HG03045 (cell line): Measurements from ENCODE around the gene GALNT18.

Experiments used
- ATAC-seq: cut with Tn5 transposase; IDR thresholded peaks from one replicate; pipeline ENCODE4 v1.9.1; 2021; ENCODE audit warnings: mild to moderate bottlenecking, moderate library complexity; ENCODE audit not compliant: unreplicated experiment

GALNT18 gene

DNA sequence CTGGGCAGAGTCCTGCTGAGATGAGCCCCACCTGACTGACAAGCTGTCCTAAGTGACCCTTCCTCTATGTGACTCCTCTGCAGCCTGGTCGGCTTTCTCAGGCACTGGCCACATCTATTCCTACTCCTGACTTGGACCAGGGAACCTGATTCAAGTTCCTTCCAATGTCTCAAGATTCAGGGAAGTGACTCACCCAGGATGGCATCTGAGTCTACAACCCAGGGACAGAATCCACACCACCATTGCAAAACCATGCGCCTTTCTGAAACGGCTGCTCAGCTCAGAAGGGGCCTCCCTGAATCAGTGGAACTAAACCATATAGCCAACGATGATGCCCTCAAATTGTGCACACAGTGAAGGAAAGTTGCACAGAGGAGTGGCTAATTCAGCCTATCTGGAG is 204.9 kb downstream of the GALNT18 start:
- no peak for ATAC-seq

DNA sequence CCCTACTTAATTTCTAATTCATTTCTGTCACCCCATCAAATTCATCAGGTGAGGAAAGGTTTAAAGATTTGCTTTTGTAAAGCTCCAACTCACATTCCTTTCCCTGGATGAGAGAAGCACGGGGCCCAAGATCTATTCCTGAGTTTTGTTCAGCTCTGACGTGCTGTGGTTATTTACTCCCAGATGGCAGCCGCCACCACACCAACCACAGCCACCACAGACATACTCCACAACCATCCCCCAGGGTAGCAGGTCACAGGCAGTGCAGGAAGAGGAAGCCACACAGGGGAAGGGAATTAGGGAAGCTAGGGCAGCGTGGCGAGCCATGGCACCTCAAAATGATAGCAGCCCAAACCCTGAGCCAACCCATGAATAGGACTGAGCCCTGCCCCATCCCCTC is 205.3 kb downstream of the GALNT18 start:
- no peak for ATAC-seq

DNA sequence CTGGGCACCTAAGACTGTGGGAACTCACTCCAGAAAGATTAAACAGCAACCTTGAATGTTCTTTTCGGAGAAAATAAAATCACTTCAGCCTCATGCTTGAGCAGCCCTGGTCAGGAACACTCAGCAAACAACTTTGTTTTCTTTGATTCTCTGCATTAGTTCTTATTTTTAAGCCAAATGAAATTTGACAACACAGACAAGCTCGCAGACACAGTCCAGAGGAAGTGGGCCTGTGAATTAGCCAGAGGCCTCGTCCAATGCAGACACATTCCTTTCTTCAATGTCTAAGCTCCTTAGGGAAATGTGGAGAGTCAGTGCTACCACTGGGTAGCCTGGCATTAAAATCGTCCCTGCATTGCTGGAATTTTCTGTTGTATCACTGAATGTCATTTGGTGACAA is 205.9 kb downstream of the GALNT18 start:
- no peak for ATAC-seq

DNA sequence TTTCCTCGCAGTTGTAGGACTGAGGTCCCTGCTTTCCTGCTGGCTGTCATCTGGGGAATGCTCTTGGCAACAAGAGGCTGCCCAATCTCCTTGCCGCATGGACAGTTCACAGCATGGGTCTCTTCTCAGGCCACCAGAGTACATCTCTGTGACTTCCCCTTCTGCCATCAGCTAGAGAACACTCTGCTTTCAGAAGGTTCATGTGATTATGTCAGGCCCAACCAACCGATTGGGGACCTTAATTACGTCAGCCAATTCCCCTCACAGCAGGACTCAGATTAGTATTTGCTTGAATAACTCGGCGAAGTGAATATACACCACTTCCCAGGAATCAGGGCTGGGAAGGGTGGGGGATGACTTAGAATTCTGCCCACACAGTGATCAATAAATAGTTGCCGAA is 206.8 kb downstream of the GALNT18 start:
- ATAC-seq: no peak

DNA sequence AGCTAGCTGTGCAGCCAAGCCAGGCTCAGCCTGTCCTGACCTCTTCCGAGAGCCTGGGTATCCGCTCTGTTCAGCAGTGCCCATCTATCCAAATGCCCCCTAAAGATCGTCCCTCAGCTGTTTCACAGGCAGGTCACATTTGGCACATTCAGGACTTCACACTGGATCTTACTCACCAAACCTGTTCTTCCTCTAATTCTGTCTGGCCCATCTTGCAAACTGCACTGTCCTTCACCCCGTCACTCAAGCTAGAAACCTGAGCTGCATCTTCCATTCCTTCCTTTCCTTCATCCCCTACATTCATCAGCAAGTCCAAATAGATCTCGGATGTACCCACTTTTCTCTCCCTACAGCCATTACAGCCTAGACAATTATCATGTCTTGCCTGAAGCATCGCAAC is 208.0 kb downstream of the GALNT18 start:
- no peak for ATAC-seq

DNA sequence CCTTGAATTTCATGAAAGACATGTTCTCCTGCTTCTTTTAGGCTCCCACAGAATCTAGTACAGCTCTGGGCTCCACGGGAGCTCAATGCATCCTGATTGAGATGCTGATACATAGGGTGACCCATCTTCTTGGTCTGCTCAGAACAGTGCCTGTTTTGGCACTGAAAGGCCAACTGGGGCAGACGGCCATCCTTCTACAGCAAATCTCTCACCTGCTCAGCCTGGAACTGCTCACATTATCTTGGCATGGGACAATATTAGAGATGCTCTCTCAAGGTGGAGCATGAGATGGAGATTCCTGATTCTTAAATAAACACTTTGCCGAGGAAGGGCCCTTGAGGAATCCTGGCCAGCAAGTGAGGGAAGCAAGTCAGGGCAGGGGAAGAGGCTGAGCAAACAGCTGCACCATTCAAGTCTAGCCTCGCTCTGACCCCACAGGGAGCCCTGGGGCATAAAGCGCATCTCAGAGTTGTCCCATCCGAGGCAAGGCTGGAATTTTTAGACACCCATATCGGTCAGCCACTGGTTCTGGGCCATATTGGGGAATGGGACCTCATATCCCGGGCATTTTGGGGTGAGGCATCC is 210.3 kb downstream of the GALNT18 start:
- ATAC-seq: no peak

DNA sequence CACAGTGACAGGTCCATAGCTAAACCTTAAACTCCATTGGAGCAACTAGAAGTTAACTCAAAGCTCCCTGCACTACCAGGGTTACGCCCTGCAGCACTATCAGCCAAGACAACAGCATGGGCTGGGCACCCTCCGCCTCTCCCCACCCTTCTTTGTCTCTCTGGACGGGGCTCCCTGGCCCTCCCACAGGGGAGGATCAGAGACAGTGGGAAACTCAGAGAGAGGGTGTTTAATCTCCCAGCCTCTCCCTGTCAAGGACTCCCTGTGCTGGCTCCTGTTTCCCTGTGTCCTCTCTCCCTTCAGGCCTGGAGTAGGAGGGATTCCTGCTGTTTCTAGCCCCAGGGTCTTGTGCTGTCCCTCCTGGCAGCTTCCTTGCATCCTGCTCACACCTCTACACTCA is 211.9 kb downstream of the GALNT18 start:
- ATAC-seq: no peak

DNA sequence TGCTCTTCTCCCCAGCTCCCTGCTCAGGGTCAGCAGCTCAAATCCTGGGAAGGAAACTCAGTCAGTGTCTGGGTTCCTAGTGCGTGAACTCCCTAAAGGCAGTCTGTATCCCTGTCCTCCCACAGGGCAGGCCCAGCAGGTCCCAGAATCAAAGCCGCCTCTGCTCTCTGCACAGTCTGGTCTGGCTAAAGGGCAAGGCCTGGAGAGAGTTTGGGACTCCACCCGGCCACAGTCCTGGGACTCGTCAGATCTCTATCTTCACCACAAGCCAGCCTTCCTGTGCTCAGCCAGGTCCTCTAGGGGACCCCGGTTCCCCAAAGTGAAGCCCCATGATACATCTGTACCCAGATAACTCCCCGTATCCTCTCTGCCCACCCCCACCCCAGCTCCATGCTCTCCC is 212.6 kb downstream of the GALNT18 start:
- no peak for ATAC-seq

DNA sequence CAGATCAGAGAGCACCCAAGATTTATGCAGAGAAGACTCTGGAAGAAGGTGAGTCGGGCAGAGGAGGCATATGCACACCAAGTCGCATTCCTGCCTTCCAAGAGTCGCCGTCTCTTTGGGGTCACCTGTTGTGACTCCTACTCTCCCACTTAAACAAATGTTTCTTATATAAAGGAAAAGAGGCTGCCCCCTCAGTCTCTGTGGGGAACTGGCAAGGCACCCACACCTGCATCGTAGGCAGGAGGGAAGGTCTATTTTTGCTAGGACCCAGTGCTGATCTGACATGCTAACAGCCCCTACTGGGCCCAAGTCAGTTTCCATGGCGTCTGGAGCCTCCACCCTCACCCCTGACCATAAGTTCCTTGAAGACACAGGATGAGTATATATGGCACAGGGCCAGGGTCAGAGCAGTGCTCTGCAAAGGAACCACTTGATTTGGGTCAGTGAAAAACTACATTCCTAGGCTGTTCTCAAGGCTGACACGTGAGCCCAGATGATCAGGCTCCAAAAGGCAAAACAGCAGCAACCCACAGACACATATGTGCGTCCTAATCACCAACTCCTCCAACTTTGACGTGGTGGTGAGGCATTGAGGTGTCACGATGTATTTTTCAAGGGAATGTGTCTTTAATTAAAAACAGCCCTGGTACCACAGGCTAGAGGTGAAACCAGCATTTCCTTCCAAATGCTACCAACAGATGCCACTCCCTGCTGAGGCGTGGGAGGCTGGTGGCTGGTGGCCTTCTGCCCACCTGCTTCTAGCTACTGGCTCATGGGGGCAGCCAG is 213.2 kb downstream of the GALNT18 start:
- ATAC-seq: no peak

DNA sequence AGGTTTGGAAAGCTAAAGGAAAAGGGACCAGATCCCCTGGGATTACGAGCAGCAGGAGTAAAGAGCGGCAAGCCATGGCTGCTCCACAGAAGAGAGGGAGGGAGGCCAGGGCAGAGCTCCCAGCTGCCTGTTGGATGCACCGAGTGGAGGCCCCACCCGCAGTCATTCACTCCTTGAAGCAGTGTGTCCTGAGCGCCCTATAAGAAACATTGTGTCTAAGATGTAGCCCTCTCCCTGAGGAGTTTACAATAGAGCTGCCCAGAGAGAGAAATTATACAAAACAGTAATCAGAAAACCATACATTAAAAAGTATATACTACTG is 214.1 kb downstream of the GALNT18 start:
- ATAC-seq: no peak

DNA sequence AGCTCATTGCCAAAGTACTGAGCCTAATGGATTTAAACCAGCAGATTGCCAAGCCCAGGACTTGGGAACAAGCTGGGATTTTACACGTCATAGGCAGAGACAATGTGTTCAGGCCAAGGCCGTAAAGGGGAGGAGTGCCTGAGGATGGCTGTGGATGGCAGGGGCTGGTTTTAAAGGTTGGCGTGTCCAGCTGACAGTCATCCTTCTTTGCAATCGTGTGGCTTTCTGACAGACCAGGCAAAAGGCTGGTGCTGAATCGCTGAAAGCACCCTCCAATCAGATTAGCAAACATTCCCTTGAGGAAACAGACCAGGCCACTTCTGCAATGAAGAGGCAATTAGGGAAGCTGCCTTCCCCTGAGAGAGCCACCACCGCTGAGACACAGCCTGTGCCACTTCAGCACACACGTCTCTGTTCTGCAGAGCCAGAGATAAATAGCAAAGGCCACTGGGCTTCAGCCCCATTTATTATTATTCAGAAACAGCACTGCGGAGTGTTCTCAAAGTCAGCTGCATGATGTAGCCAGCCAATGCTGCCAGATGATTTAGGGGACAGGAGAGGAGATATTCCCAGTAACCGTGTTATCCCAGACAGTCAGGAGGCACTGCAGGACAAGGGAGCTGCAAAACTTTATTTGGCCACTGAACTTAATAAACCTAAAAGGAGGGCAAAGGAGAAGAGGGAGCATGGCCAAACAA is 214.6 kb downstream of the GALNT18 start:
- no peak for ATAC-seq

DNA sequence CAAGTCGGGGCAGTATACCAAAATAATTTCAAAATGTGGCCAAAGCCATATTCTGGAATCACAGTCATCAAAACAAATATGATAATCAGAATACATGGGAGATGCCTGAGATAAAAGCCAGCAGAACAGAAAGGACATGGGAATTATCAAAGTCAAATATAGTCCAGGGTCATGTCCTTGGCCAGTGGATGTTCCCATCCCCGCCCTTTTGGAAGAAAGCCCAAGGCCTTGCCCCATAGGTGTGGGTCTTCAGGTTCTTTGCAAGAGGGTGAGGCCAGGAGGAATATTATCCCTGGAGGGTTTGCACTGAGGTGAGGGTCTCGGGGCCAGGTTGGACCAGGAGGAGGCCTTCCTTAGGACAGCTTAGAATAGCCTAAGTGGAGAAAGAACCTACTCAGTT is 215.2 kb downstream of the GALNT18 start:
- no peak for ATAC-seq

DNA sequence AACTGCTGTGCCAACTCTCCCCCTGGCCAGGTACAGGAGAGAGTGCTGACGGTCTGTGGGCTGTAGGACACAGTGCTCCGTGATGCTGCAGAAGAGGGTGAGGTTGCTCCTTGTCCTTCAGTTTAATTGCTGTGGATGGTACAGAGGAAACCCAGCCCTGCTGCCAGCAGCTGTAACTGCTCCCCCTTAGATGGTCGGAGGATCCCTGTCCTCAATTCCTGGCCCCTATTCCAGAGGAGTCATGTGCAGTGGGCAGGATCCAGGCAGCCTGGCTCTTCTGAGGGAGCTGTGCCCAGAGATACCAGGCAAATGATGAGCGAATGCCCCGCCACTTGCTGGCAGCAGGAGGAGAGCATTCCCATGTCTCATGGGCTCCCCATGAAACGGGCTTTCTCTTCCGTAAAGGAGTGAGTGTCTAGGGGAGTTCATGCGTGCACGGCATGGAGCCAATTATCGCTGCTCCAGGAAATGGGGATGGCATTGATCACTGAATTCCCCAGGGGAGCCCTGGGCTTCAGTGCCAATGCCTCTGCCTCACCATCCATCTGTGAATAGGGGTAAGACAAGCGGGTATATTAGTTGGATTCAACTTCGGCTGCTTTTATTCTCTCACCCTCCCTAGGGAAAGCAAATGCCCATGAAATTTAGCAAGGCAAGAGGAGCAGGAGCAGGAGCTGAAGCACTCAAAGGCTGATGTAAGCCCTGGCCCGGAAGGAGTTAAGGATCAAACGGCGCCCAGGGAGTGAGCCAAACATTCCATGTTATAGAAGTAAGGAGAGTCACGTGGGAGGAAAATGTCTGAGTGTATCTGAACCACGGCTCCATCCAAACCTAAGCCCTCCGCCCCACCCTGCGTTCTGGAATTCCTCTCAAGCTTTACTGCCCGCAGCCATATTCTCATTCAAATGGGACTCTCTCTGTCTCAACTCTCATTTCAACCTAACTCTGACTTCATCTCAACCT is 217.8 kb downstream of the GALNT18 start:
- ATAC-seq: no peak

DNA sequence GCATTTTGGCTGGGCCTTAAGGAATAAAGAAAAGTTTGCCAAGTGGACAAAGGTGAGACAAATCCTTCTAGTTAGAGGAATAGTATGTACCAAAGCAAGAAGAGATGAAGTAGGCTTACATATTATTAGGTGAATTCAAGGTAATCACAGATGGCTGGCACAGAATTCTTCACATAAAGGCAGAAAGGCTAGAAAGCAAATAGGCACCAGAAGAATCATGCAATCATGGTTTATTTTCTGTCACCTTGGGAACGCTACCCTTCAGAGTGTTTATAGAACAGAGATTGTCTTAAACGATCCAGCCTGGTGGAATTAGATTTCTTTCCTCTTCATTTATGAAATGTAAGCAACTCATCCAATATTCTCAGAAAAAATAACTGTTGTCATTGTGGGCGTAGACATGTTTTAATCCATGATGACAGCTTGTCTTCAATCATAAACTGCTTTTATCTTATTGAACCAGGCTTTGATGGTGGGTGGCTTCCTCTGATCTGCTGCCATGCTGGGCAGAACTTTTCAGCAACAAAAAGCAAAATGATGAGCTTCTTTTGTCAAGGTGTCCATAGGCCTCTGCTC is 219.8 kb downstream of the GALNT18 start:
- ATAC-seq: no peak

DNA sequence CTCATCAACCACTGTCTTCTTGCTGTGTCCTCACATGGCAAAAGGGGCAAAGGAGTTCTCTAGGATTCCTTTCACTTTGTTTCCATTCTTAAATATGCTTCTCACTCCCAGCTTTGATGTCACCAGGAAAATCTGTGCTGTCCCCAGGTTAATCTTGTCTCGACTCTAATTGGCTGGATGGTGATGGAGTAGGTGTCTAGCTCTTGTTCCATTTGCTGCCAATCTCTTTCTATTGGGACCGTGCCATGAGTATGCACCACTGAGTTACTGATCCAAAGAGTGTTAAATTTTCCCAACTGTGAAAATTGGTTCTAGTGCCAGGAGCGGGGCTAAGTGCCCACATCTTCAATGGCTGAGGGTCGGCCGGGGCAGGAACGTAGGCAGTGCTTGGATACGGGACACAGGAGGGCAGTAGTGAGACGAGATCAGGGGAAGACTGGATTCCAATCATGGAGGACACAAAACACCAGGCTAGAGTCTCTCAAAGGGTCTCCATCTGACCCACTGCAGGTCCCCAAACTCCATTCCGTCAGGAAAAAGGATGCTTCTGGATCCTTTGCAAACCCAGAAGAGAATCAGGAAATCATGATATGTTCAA is 221.1 kb downstream of the GALNT18 start:
- no peak for ATAC-seq

DNA sequence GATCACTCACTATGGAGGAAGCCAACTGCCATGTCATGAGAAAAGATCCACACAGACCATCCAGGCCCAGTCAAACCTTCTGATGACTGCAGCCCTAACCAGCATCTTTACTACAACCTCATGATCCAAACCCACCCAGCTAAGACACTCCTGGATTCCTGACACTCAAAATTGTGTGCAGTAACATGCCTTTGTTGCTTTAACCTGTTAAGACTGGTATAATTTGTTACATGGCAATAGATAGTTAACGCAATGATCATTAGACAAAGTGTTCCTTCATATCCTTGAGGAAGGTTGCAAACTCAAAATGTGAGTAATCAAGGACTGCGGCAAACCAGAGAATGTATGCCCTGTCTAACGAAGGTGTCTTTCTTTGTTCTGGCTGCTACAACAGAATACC is 221.7 kb downstream of the GALNT18 start:
- ATAC-seq: no peak

DNA sequence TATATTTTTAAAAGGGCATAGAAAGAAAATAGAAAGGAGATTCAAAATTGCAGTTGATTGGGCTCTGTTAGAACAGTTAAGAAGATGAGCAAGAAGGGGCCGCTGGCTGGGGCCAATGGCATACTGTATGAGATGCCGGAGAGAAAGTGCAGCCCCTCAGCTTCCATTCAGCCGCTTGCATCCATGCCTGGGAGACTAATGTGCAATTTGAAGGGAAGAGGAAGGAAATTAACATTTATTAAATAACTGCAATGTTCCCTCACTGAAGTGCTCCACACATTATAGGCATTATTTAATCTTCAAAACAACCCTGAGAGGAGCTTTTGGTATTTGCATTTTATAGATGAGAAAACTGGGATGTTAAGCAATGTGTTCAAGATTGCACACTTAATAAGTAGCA is 224.0 kb downstream of the GALNT18 start:
- no peak for ATAC-seq

DNA sequence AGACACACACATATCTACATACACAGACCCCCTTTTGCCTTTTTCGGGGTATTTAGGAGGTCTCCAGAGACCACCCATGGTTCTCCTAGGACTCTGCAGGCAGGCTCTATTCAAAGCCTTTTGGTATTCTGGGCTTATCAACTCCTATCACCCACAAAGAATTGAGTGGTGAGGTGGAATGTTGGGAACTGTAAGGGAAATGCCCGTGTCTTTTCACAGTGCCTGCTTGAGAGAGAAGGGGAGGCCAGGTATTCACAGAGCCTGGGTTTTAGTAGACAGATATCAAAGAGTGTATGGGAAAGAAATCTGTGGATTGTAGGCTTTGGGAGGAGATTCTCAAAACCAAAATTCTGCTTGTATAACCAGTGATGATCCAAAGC is 224.8 kb downstream of the GALNT18 start:
- ATAC-seq: no peak

DNA sequence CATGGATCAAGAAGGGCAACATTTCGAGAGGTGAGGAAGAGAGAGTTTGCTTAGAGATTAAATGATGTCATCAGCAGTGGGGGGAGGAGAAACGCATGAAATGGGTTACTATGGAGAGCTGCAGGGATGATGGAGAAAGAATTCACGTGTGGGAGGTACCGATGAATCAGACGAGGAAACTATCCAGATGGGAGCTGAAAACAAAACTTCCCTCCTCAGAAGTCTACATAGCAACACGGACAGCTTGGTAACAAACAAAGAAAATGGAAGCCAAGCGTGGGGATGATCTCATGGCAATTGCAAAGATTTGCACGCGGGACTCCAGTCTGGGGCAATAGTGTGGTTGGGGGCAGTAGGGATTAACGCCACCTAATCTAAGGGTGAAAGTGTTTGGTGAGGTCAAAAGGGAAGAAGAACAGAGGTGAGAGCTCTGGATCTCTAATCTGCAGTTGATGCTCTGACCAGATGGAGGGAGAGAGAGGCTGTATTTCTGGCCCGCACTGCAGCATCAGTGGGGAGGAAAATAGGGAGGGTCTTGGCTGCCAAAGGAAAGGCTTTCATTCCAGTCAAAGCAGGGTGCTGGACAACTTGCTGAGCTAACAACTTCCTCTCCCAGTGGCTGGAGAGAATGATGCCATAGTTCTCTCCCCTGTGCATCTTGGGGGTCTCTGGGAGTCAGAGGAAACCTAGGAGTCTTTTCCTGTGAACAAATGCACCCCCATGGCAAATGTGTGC is 225.3 kb downstream of the GALNT18 start:
- no peak for ATAC-seq

DNA sequence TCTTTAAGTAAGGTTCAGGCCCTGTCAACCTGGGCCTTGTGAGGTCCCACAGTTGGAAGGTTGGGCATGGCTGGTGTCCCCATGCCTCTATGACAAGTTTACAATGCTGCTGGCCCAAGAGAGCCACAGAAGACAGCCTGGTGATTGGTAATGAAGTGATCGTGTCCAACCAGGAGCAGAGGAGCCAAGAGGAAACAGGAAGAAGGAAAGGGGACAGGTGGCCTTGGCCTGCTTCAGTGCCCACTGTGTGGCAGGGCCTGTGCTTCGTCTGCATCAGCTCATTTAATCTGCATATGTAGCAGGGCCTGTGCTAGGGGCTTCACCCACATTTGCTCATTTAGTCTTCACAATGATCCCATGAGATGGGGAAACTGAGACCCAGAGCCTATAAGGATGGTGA is 226.7 kb downstream of the GALNT18 start:
- ATAC-seq: no peak
